ENCODE data around the gene INHBB. TPM values are rescaled to one million over a fixed set of nuclear protein-coding genes. Genes with fewer than 3 reads are reported as not detected.

INHBB gene
- total RNA-seq, 1 experiment from 2014 or later = 0.27 TPM

- TF ChIP-seq FOSL1 (IDR thresholded peaks at IDR 0.05; ENCODE audit: low read depth) = no peak
Observed at GRCh38 chr2:120338015-120338414, 7.9 kb upstream of the INHBB start (continued).

GRCh38 chr2:120341977-120342376 is 4.0 kb upstream of the INHBB start:
- no peaks in the 10 kb centered on the region for H3K9me3 ChIP-seq (ENCODE audit: control insufficient read depth in 1 of 2, insufficient read depth in 1 of 2, low read depth in 1 of 2, low read length in 2 of 2)
- H3K27me3 ChIP-seq (ENCODE audit: insufficient read depth, low read length) = no peaks in the 10 kb centered on the region
- ATAC-seq = no peak
- H3K36me3 ChIP-seq (ENCODE audit: control insufficient read depth in 1 of 2, insufficient read depth in 2 of 2, low read length in 2 of 2) = no peaks in the 10 kb centered on the region
- no peak overlapping the region for H3K9ac ChIP-seq (ENCODE audit: low read length)
- H3K27ac ChIP-seq (ENCODE audit: low read depth, low read length) = no peak overlapping the region
- H4K20me1 ChIP-seq (ENCODE audit: insufficient read depth) = no peaks in the 10 kb centered on the region
- intact Hi-C loops (cut with micrococcal nuclease) = loop anchor here (10.0 kb wide), 2 partner anchors 93 to 183 kb away; no protein-coding TSS in a partner anchor
- no peak overlapping the region for H3K4me3 ChIP-seq (replicated peaks in 1 of 2; ENCODE audit: low read depth in 1 of 2, low read length in 2 of 2)
- H3K9me2 ChIP-seq (ENCODE audit: insufficient read depth) = no peaks in the 10 kb centered on the region
- H3K4me1 ChIP-seq (ENCODE audit: control insufficient read depth in 1 of 2, insufficient read depth in 2 of 2, low read length in 2 of 2) = peaks cover 0 to 23% of the 10 kb centered on the region in 2 experiments; a peak in 2 of 4 replicates
- ChIA-PET POLR2A (interaction anchor here (0.6 kb wide), 1 partner anchor 211 kb away, joined by 3 read pairs; no protein-coding TSS in a partner anchor), RAD21 (ENCODE audit: low non-redundant PET in 1 of 2, low total read pairs in 2 of 2, uncharacterized antibody in 2 of 2, unreplicated experiment in 2 of 2) (no interaction called here), CTCF (interaction anchor here (3.5 kb wide), 1 partner anchor 335 kb away, joined by 32 read pairs; no protein-coding TSS in a partner anchor)
- no peaks in the 10 kb centered on the region for H3K79me2 ChIP-seq (ENCODE audit: insufficient read depth, low read length)
- DNase-seq (ENCODE audit: low read depth, low spot score) = no peak
- no peak for TF ChIP-seq ATF3 (IDR thresholded peaks at IDR 0.05)
- H2AFZ ChIP-seq (ENCODE audit: low read depth, low read length, poor library complexity, severe bottlenecking) = no peak overlapping the region
- H3K4me2 ChIP-seq (ENCODE audit: low read length) = no peak overlapping the region
- no TSS peak for BruUV-seq (replicated peaks)

- intact Hi-C loops (cut with micrococcal nuclease) = loop anchor here (10.0 kb wide), 2 partner anchors 92 to 182 kb away; no protein-coding TSS in a partner anchor
- Histone ChIP-seq H3K9me3 (ENCODE audit: control insufficient read depth in 1 of 2, insufficient read depth in 1 of 2, low read depth in 1 of 2, low read length in 2 of 2) (no peaks in the 10 kb centered on the region), H3K4me1 (ENCODE audit: control insufficient read depth in 1 of 2, insufficient read depth in 2 of 2, low read length in 2 of 2) (peaks cover 0 to 23% of the 10 kb centered on the region in 2 experiments; a peak in 2 of 4 replicates), H3K9ac (ENCODE audit: low read length) (no peak overlapping the region), H4K20me1 (ENCODE audit: insufficient read depth) (no peaks in the 10 kb centered on the region), H3K79me2 (ENCODE audit: insufficient read depth, low read length) (no peaks in the 10 kb centered on the region), H3K36me3 (ENCODE audit: control insufficient read depth in 1 of 2, insufficient read depth in 2 of 2, low read length in 2 of 2) (no peaks in the 10 kb centered on the region), H3K27ac (ENCODE audit: low read depth, low read length) (no peak overlapping the region), H3K27me3 (ENCODE audit: insufficient read depth, low read length) (no peaks in the 10 kb centered on the region), H2AFZ (ENCODE audit: low read depth, low read length, poor library complexity, severe bottlenecking) (no peak overlapping the region), H3K4me2 (ENCODE audit: low read length) (no peak overlapping the region), H3K4me3 (replicated peaks in 1 of 2; ENCODE audit: low read depth in 1 of 2, low read length in 2 of 2) (no peak overlapping the region), H3K9me2 (ENCODE audit: insufficient read depth) (no peaks in the 10 kb centered on the region)
- TF ChIP-seq CTCF (IDR thresholded peaks at IDR 0.05 in 2 of 3, conservative IDR thresholded peaks at IDR 0.05 in 1 of 3; ENCODE audit: borderline replicate concordance in 1 of 3, insufficient read depth in 1 of 3, low read depth in 2 of 3, low read length in 2 of 3) (no peak), FOSL1 (IDR thresholded peaks at IDR 0.05; ENCODE audit: low read depth) (no peak)
- ATAC-seq = no peak
- no peak for DNase-seq (ENCODE audit: low read depth, low spot score)
- no TSS peak for BruUV-seq (replicated peaks)
- ChIA-PET CTCF (interaction anchor here (1.3 to 3.5 kb wide), 5 partner anchors 95 to 738 kb away, joined by 4 to 32 read pairs (median 14); no protein-coding TSS in a partner anchor), POLR2A (interaction anchor here (1.0 kb wide), 2 partner anchors 211 to 733 kb away, joined by 3 to 6 read pairs; no protein-coding TSS in a partner anchor), RAD21 (ENCODE audit: low non-redundant PET in 1 of 2, low total read pairs in 2 of 2, uncharacterized antibody in 2 of 2, unreplicated experiment in 2 of 2) (interaction anchor here in 1 of 2 experiments (1.4 kb wide), 1 partner anchor 95 kb away, joined by 5 read pairs; no protein-coding TSS in a partner anchor)
Observed at GRCh38 chr2:120342446-120342845, 3.5 kb upstream of the INHBB start.

Measured in HCT116 (cell line).